Amygdala (tissue), 56 donors: Measurements from ENCODE around the gene HDAC9.
"Not testable (repeated sequence)": the region's sequence is repeated elsewhere in the genome, so short reads cannot be mapped to it uniquely, and the experiment has no call there.

Experiments used
- DNase-seq, 56 donors: peaks; one replicate each; lab custom pipeline; 2025; lab: John Stamatoyannopoulos, UW

HDAC9 gene

DNA sequence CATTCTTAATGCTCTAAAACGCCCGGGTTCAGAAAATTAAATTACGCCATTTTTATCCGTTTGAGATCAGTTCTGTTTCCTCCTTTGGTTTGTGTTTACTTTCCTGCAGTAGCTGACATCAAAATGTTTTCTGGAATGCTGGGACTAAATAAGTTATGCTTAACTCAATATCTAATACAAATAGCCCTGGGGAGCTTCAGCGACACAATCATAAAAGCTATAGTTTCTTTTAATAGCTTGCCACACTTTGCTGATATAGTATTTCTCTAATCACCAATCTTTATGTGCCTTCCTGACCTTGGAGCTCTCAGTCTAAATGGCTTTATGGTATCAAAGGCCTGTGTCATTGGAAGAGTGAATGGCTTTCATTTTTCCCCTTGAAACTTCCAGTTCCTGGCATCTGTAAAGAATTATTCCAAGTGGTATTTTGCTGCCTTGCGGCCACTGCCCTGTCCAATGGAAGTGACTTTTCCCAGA is 202.7 kb downstream of the HDAC9 start:
- DNase-seq: no peak

DNA sequence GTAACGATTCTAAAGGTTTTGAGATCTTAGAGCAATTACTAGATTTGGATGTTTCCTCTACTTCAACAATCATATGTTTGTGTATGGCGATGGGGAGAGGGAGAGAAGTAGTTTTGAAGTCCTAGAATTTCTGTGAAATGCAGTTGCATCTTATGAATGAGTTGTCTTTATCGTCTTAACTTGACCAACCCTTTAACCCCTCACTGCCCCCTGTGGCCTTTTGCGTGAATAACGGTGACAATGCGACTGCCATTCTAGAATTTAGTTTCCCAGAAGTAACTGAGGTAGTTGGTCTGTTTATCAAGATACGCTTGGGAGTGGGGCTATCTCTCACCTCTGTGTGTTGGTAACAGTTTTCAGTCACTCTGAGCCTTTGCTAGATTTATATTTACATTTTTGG is 204.6 kb downstream of the HDAC9 start:
- DNase-seq: no peak

DNA sequence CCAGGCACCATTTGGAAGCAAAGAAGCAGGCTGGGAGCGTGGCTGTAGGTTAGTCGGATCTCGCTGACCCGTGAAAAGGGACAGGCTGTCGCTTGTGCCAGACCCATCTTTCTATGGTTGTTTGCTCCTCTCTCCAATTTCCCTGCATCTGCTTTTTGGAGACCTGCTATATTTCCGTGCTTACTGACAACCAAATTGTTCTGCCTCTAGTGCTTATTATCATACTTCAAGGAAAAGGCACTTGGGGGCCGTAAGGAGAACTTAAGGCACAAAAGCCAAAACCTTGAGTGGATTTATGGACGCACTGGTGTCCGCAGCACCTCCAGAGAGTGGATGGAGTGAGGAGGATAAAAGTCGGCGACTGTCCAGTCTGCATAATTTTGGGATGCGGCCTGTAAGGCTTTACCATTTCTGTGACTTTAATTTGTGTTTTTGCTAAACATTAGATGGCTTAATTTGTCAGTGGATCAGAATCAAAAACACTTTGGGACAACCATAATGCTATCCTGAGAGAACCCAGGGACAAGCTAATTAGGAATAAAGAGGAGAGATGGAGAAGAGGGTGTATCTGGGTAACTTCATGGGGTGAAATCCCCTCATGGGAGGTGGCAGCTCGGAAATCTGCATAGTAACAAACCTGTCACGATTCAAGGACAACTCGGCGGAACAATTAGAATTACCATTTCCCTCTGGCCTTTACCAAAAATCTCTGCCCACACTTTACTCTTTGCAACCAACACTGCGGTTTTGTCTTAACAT is 206.7 kb downstream of the HDAC9 start:
- DNase-seq: no peak

DNA sequence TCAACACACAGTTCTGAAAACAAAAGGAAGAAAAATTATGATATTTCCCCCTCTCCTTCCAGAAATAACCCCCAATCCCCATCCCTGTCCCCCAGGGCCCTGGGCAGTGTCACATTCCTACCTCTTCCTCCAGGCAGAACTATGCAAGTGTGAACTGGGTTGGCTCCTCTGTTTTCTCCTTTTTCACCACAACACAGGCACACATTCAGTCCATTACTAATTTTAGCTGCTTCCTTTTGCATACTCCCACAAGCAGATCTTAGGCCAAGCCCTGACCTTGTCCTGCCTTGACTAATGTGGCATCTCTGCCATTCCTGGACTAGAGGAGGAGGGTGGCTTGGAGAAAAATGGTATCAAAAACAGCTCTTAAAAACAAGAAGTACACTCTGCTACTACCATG is 208.1 kb downstream of the HDAC9 start:
- no peak for DNase-seq

DNA sequence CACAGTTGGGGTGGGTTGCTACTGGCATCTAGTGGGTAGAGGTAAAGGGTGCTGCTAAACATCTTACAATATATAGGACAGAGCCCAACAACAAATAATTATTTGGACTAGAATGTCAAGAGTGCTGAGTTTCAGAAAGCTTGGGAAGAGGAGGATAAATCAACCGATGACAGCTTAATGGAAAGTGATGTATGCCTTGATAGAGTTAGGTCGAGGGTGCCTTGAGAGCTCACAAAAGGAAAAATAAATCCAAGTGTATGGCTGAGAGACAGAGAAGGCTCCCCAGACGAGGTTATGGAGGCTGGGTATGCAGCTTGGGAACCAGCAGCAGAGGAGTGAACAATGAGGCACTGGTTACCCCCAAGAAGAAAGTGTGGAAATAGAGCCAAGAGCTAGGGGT is 211.1 kb downstream of the HDAC9 start:
- DNase-seq: no peak

DNA sequence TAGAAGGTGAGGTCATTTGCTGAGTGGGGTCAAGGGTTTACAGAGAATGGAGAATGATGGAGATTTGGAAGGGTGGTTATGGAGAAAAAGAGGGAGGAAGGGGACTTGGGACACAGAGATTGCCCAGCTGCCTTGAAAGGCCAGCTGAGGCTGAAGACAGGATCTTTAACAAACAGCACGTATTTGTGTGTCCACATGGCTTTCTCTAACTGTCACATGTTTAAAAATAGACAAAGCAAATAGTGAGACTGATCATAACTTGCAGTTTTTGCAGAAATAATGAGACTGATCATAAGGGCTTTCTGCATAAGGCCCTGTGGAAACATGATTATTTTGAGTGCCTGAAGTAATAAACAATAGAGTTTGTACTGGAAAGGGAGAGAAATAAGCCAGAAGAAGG is 212.7 kb downstream of the HDAC9 start:
- no peak for DNase-seq

DNA sequence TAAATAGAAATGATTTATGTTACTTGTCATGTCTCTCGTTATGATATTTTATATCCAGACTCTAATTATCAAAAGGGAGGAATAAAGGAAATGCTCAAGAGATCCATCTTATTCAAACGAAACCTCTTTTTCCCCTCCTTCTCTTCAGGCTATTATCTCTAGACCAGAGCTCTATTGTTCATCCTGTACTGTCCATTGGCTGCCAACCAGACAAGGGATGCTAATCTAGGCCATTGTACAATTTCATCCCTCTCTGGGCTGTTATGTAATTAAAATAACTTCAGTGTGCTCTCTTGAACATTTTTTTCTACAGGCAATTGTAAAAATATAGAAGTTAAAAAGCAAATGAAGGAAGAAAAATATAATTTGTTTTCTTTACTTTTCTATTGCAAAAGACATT is 220.4 kb downstream of the HDAC9 start:
- no peak for DNase-seq

DNA sequence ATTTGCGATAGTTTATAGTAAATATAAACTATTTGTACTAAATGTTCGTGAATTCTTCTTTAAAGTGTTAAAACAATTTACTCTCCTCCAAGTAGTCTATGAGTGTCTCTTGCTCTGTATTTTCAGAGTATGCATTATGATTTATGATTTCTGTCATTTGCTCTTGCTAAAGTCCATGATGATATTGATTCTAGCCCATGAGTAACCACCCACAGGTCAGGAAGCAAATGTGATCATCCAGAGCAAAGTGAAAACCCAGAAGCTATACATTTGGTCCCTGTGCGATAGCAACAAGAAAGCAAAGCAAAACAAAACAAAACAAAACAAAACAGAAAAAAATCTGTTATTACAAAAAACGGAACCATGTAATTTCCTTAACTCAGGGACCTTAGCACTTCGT is 225.9 kb downstream of the HDAC9 start:
- no peak for DNase-seq

DNA sequence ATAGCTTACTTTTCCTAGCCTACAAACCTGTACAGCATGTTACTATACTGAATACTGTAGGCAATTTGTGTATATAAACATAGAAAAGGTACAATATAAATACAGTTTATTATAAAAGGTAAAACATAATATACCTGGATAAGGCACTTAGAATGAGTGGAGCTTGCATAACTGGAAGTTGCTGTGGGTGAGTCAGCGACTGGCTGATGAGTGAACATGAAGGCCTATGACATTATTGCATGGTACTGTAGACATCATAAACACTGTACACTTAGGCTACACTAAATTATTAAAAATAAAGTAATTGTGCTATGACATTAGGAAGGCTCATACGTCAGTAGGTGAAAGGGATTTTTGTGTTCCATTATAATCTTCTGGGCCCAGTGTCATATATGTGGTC is 228.8 kb downstream of the HDAC9 start:
- no peak for DNase-seq

DNA sequence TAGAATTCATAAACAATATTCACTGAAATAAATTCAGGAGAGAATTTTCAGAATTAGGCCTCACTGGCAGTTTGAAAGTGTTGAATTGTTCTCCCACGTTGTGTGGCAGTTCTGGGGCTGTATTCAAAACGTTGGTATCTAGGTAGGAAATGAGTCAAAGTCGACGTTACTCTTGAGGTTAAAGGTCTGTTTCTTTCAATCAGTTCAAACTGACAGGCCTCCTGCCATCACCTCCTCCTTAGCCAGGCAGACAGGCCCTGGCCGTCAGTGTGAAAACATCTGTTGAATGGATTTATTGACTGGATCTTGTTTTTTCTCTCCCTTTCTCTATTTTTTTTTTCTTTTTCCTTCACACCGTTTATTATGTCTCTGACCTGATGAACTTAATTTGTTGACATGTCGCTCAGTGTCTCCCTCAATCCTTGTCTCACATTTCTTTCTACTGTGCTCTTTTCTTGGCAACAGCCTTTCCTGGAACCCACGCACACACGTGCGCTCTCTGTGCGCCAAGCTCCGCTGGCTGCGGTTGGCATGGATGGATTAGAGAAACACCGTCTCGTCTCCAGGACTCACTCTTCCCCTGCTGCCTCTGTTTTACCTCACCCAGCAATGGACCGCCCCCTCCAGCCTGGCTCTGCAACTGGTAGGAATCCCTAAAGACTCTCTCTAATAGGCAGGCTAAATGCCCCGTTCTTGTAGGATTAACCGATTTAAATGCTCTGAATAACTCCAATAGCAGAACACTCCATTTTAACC is 231.7 kb downstream of the HDAC9 start:
- no peak for DNase-seq

DNA sequence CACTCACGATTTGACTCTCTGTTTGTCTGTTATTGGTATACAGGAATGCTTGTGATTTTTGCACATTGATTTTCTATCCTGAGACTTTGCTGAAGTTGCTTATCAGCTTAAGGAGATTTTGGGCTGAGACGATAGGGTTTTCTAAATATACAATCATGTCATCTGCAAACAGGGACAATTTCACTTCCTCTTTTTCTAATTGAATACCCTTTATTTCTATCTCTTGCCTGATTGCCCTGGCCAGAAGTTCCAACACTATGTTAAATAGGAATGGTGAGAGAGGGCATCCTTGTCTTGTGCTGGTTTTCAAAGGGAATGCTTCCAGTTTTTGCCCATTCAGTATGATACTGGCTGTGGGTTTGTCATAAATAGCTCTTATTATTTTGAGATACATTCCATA is 240.5 kb downstream of the HDAC9 start:
- not testable (repeated sequence) for DNase-seq

DNA sequence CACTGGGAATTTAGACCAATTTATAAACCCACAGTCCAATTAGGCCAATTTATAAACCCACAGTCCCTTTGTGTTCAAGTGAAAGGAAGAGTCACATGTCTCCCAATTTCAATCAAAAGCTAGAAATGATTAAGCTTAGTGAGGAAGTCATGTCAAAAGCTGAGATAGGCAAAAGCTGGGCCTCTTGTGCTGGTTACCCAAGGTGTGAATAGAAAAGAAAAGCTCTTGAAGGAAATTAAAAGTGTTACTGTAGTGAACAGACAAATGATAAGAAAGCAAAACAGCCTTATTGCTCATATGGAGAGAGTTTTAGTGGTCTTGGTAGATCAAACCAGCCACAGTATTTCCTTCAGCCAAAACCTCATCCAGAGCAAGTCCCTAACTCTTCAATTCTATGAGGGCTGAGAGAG is 245.0 kb downstream of the HDAC9 start:
- DNase-seq: no peak

DNA sequence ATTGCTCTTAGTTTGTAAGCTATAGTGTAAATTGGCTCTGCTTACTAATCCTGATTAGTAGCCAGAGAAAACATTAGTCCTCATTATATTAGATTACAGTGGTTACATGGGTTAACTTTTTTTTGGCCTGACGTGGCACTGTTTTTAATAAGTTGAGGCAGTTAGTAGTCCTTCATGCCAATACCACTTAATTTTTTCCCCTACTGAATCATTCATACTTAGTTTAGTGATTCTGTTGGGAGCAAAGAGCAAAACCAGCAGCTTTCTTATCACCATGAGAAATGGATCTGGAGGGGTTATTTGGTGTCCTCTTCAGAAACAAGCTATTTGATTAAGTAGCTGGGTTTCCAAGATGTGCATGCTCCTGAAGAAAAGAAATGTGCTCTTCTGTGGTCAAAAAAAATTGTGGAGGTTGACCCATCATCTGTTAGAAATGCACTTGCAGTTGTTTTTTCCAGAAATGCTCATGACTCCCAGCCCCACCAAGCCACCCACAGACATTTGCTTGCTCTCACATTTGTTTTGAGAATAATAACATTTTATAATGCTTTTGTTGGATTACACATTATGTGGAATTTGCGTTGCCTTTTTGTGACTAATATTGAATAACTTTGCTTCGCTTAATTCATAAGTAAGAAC is 258.5 kb downstream of the HDAC9 start:
- no peak for DNase-seq

DNA sequence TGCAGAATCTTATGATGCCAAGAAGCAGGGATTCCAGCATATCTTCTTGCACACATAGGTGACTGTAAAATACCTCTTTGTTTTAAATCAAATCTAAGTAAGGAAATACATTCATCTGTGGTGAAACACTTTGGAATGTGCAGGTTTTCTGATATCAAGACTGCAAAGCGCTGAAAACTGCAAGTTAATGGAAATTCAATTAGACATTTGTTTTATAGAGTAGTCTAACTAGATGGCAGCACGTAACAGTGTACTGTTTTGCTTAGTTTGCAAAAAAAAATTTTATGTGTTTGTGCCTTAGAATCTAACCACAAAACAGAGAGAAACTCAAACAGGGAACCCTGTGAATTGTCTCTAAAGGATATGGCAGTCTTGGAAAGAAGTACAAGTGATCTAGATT is 259.2 kb downstream of the HDAC9 start:
- DNase-seq: no peak

DNA sequence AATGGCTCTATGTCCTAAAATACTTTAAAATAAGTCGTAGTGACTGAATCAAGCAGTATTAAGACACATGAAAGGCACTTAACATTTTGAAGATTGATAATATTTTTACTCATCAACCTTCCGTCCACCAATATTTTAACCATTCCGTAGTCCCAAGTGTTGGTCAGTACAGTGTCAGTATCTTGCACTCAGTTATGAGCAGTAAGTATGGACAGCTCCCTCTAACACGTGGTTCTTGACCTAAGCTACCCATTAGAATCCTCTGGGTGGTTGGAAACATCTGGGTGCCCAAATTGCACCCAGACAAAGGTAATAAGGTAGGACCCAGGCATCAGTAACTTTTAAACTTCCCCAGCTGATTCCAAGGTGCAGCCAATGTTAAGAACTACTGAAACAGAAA is 260.2 kb downstream of the HDAC9 start:
- no peak for DNase-seq

DNA sequence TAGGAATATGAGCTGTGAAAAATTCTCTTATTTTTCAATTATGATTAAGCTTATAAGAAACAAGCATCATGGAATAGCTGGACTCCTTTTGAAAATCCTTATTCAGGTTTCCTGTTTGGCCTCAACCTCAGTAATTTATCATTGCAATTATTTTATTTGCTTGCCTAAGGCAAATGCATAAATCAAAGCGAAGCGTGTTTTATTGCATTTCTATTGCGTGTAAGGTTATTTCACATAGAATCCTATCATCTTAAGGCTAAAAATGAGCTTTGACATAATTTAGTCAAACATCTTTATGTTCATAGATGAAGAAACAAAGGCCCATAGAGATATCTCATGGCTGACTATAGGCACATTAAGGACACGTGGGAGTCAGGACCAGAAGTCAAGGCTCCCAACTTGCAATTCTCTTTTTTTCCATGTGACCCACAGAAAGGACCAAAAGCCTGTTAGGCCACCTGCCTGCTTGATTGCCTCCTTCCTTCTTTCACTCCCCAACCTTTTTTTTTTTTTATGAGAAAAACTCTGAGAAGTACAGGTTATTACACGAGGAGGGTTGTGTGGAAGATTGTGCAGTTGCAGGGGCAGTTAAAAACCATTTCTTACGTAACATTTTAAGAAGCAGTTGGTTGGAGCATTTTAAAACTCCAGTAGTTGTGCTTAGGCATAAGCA is 261.0 kb downstream of the HDAC9 start:
- no peak for DNase-seq

DNA sequence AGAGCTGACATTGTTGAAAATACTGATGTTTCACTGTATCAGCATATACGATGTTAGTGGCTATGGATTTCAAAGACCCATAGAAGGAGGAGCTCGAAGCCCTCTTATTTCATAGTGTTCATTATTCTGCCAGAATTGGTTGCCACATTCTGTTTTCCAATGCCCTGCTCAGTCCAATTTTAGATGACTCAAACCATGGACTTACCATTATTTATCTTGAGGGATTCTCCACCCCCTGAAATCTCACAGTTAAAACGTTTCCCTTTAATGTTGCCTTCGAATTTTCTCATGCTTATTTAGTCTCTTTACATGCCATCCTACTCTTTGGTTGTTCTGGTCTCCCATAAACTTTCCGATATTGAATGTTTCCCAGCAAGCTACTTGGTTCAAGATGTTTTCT is 264.5 kb downstream of the HDAC9 start:
- DNase-seq: no peak

DNA sequence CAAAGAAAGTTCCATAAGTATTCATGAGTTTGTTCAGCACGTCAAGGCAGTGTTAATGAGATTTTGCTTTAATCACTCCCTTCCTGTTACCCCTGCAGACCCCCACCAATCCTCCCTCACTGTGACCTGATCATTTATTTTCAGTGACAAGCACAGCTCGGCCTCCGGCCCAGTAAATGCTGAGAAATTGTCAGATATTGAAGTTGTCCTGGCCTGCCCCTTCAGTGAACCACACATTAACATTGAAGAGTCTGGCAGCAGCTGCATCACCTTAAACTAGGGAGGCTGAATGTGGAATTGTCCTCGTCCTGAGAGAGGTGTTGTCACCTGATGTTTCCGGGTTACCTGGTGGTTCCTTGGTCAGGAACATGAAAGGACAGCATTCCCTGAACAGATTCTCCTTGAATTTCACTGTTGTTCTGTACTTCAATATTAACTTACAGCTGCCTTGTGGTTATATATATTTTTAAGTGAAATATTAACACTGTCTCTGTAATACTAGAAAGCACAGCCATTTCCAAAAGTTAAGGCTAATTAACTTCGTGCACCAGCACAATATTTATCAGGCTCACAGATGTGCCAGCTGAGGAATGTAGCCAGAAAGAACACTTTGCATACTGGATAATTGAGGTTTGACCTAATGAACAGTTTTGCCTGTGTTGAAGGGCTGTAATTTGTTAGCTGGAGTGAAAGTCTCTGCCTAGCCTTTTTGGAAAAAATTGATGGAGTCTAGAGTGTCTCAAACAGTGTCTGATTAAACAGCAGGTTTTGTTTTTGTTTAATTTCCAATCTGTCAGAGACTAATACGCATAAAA is 265.3 kb downstream of the HDAC9 start:
- no peak for DNase-seq

DNA sequence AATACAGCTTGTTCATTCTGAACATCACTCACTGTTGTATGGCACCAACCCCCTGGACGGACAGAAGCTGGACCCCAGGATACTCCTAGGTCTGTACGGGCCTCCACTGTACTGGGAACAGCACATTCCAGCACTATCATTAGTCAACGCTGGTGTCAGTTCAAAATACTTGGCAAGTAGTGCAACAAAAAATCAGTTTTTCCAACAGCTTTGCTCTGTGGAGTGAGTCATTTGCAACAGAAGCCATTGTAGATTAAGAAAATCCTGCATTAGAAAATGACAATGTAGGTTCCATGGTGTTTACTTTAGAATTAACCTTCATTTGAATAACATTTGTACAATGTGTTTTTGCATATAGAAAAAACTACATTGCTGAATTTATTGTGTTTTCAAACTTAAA is 266.6 kb downstream of the HDAC9 start:
- no peak for DNase-seq

DNA sequence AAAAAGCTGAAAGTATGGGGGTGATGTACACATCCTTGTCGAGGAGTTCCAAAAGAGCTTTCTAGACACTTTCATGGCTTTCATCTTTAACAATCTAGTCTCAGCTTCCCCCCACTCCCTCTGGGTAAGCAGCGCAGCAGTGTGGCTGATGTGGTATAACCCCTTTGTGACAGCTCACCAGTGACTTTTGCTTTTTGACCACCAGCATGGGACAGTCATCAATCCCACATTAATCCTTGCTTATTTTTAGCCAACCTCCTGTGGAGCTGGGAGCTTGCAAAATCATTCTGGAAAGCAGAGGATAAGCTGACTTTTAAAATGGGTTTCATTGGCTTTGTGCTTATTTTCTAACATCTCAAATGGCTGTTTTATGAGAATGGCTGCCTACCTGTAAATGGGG is 272.7 kb downstream of the HDAC9 start:
- DNase-seq: no peak
